Left ventricle myocardium inferior (tissue), 1 donor: ENCODE measurements around the gene SHISA9. TPM values are rescaled to one million over a fixed set of nuclear protein-coding genes. Genes with fewer than 3 reads are reported as not detected.

Experiments
- DNase-seq: peaks from one replicate; pipeline ENCODE4 v3.0.0-alpha.2; 2020
- H3K27ac ChIP-seq: fragments of 200-600 bp; replicated peaks from 2 replicates; pipeline ENCODE4 v1.8.0; 2021
- H3K27me3 ChIP-seq: fragments of 200-600 bp; 2 replicates; pipeline ENCODE4 v1.8.0; 2021; ENCODE audit warnings: low read depth
- H3K36me3 ChIP-seq: fragments of 200-600 bp; 2 replicates; pipeline ENCODE4 v1.8.0; 2021
- H3K4me1 ChIP-seq: fragments of 200-600 bp; 2 replicates; pipeline ENCODE4 v1.8.0; 2021
- H3K4me3 ChIP-seq: fragments of 200-600 bp; 2 replicates; pipeline ENCODE4 v1.8.0; 2021; ENCODE audit warnings: mild to moderate bottlenecking, moderate library complexity
- H3K9me3 ChIP-seq: fragments of 200-600 bp; replicated peaks from 2 replicates; pipeline ENCODE4 v1.8.0; 2021
- intact Hi-C: fragments of 100-400 bp; cut with micrococcal nuclease; formaldehyde crosslinking; loops from one replicate; pipeline ENCODE4 v1.11.0; 2022
- total RNA-seq: library from RNA; stranded (reverse); fragmentation: NEBNext Ultra II Directional; extraction: Animal tissue kit (Norgen Biotek cat#: 25700); gene quantifications from one replicate; pipeline ENCODE4 v1.2.1, GENCODE V29; 2021
- TF ChIP-seq, protein P1 (sequence below): fragments of 200-600 bp; IDR thresholded peaks from 2 replicates; pipeline ENCODE4 v1.8.0; 2021; ENCODE audit warnings: antibody characterized with exemption, mild to moderate bottlenecking, borderline replicate concordance
- donor health status: DM: no; HTN: yes; CAD: no; lungs with severe emphysema.

The SHISA9 gene
- total RNA-seq, 1 donor from 2014 or later = 0.30 TPM

GRCh38 chr16:12936391-12936790 is 35.0 kb downstream of the SHISA9 start:
- H3K4me1 ChIP-seq = no peaks in the 10 kb centered on the region
- peaks cover 57% of the 10 kb centered on the region for H3K27me3 ChIP-seq
- no peaks in the 10 kb centered on the region for H3K9me3 ChIP-seq
- no peak overlapping the region for H3K4me3 ChIP-seq
- no peak for DNase-seq
- H3K36me3 ChIP-seq = no peaks in the 10 kb centered on the region
- intact Hi-C loops = no loop called here
- TF ChIP-seq, protein P1, sequence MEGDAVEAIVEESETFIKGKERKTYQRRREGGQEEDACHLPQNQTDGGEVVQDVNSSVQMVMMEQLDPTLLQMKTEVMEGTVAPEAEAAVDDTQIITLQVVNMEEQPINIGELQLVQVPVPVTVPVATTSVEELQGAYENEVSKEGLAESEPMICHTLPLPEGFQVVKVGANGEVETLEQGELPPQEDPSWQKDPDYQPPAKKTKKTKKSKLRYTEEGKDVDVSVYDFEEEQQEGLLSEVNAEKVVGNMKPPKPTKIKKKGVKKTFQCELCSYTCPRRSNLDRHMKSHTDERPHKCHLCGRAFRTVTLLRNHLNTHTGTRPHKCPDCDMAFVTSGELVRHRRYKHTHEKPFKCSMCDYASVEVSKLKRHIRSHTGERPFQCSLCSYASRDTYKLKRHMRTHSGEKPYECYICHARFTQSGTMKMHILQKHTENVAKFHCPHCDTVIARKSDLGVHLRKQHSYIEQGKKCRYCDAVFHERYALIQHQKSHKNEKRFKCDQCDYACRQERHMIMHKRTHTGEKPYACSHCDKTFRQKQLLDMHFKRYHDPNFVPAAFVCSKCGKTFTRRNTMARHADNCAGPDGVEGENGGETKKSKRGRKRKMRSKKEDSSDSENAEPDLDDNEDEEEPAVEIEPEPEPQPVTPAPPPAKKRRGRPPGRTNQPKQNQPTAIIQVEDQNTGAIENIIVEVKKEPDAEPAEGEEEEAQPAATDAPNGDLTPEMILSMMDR = no peak
- H3K27ac ChIP-seq = no peak overlapping the region

GRCh38 chr16:12941896-12942295 is 40.5 kb downstream of the SHISA9 start:
- peaks cover 37% of the 10 kb centered on the region for H3K27me3 ChIP-seq
- intact Hi-C loops = no loop called here
- H3K27ac ChIP-seq = no peak overlapping the region
- H3K4me1 ChIP-seq = no peaks in the 10 kb centered on the region
- TF ChIP-seq, protein P1 = no peak
- DNase-seq = no peak
- no peak overlapping the region for H3K4me3 ChIP-seq
- no peaks in the 10 kb centered on the region for H3K36me3 ChIP-seq
- H3K9me3 ChIP-seq = peaks cover 9% of the 10 kb centered on the region

DNA sequence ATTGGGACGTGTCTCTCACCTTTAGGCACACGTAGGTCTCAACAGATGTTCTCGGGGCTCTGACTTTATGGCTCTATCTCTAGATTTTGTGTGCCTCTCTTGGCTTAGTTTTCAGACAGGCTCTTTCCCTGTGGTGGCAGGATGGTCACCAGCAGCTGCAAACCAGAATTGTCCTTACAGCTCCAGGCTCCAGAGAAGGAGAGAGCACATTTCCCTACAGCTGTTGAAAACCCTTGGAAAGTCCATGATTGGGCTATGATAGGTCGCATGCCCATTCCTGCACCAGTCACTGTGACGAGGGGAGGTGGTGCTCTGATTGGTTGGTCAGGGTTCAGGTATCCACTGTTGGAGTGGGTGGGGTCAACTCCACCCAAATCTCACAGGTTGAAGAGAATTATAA is 41.5 kb downstream of the SHISA9 start:
- TF ChIP-seq, protein P1 = no peak
- DNase-seq = no peak
- intact Hi-C loops = no loop called here
- Histone ChIP-seq H3K36me3 (no peaks in the 10 kb centered on the region), H3K4me3 (no peak overlapping the region), H3K9me3 (peaks cover 9% of the 10 kb centered on the region), H3K27ac (no peak overlapping the region), H3K27me3 (peaks cover 37% of the 10 kb centered on the region), H3K4me1 (no peaks in the 10 kb centered on the region)

GRCh38 chr16:12944300-12944699 is 42.9 kb downstream of the SHISA9 start:
- Histone ChIP-seq H3K4me3 (no peak overlapping the region), H3K9me3 (peaks cover 9% of the 10 kb centered on the region), H3K36me3 (no peaks in the 10 kb centered on the region), H3K27ac (no peak overlapping the region), H3K4me1 (no peaks in the 10 kb centered on the region), H3K27me3 (peaks cover 35% of the 10 kb centered on the region)
- TF ChIP-seq, protein P1 = no peak
- intact Hi-C loops = no loop called here
- DNase-seq = no peak

DNA sequence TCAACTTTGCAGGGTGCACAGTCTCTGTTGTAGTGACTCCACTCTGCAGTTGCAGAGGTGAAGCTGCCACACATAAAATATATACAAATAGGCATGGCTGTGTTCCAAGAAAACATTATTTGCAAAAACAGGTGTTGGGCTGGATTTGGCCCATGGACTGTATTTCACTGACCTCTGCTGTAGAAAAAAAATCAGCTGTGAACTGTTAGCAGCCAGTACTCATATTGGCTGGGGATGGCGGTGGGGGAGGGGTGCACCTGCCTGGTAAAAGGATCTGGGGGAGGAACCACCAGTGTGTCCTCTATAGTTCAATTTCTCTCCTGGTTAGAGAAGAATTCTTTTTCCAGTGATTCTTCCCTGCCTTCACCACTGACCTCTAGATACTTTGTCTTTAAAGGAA is 50.0 kb downstream of the SHISA9 start:
- no peak for DNase-seq
- H3K4me1 ChIP-seq = no peaks in the 10 kb centered on the region
- no peak overlapping the region for H3K4me3 ChIP-seq
- H3K27ac ChIP-seq = no peak overlapping the region
- peaks cover 19% of the 10 kb centered on the region for H3K9me3 ChIP-seq
- intact Hi-C loops = no loop called here
- H3K36me3 ChIP-seq = no peaks in the 10 kb centered on the region
- peaks cover 13% of the 10 kb centered on the region for H3K27me3 ChIP-seq
- TF ChIP-seq, protein P1 = no peak

DNA sequence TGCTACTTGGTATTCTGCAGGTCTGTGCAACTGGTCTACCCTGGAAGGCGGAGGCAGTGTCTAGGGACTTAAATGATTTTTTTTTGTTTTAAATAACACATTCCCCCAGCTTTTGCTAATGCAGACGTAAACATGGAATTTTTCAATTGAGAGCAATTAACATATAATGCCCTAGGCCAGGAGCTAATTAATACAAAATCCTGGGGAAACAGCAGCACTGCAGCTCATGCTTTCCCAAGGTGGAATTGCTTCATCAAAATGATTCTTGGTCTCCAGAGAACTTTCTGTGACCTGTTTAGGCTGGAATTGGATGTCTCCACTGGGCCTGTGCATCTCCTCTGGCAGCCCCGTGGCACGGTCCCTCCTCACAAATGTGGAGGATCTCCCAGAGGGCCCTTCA is 50.6 kb downstream of the SHISA9 start:
- peaks cover 13% of the 10 kb centered on the region for H3K27me3 ChIP-seq
- no peaks in the 10 kb centered on the region for H3K4me1 ChIP-seq
- H3K27ac ChIP-seq = no peak overlapping the region
- no peak for DNase-seq
- H3K36me3 ChIP-seq = no peaks in the 10 kb centered on the region
- H3K9me3 ChIP-seq = peaks cover 19% of the 10 kb centered on the region
- intact Hi-C loops = no loop called here
- no peak overlapping the region for H3K4me3 ChIP-seq
- TF ChIP-seq, protein P1 = no peak
